HUES64 (cell line): Measurements from ENCODE around the gene CXCR5.

Source experiments
- H3K27ac ChIP-seq: 2 replicates; pipeline ENCODE4 v1.7.0; 2013; ENCODE audit warnings: low read depth, low read length, inconsistent platforms
- H3K27me3 ChIP-seq: 2 replicates; pipeline ENCODE4 v1.6.1; 2013; ENCODE audit warnings: mild to moderate bottlenecking, low read length; ENCODE audit not compliant: insufficient read depth
- H3K36me3 ChIP-seq: 2 replicates; pipeline ENCODE4 v1.6.1; 2013; ENCODE audit warnings: mild to moderate bottlenecking, low read length; ENCODE audit not compliant: insufficient read depth
- H3K4me1 ChIP-seq: 2 replicates; pipeline ENCODE4 v1.6.1; 2013; ENCODE audit warnings: mild to moderate bottlenecking, low read length, moderate library complexity; ENCODE audit not compliant: insufficient read depth
- H3K4me3 ChIP-seq: 2 replicates; pipeline ENCODE4 v1.5.1; 2013; ENCODE audit warnings: mild to moderate bottlenecking, low read length, moderate library complexity
- H3K9ac ChIP-seq: 2 replicates; pipeline ENCODE4 v1.6.1; 2013; ENCODE audit warnings: mild to moderate bottlenecking, low read depth, low read length
- H3K9me3 ChIP-seq: 2 replicates; pipeline ENCODE4 v1.6.1; 2013; ENCODE audit warnings: low read depth, low read length; ENCODE audit not compliant: insufficient read depth
- WGBS: fragments of 150-250, 120-280 bp; methylation state at CpG from one replicate; pipeline ENCODE4 v1.1.7; 2013; ENCODE audit warnings: missing lambda C conversion rate; 5-methylcytosine and 5-hydroxymethylcytosine counted together

The CXCR5 gene

GRCh38 chr11:118915941-118916841 is 32.5 kb downstream of the CXCR5 start:
- Histone ChIP-seq H3K4me3 (peak overlapping the region; percentile 36; the same call in 1 of the 2 replicates), H3K27ac (peak overlapping the region; percentile 92), H3K36me3 (no peaks in the 10 kb centered on the region), H3K9ac (peak overlapping the region; percentile 63), H3K4me1 (peaks cover 84% of the 10 kb centered on the region), H3K9me3 (no peaks in the 10 kb centered on the region), H3K27me3 (no peaks in the 10 kb centered on the region)
- 62% methylated on average over 10 of the region's 10 CpGs for WGBS

- WGBS: 3% methylated on average over 6 of the region's 8 CpGs
These were observed 33.2 kb downstream of the CXCR5 start for GRCh38 chr11:118916842-118917388.

GRCh38 chr11:118917481-118918127 is 33.9 kb downstream of the CXCR5 start:
- peak overlapping the region; percentile 92 for H3K27ac ChIP-seq
- peaks cover 84% of the 10 kb centered on the region for H3K4me1 ChIP-seq
- H3K27me3 ChIP-seq: no peaks in the 10 kb centered on the region
- H3K4me3 ChIP-seq: peak overlapping the region; percentile 36
- peak overlapping the region; percentile 63 for H3K9ac ChIP-seq
- no peaks in the 10 kb centered on the region for H3K36me3 ChIP-seq
- 14% methylated on average over 13 of the region's 13 CpGs for WGBS
- no peaks in the 10 kb centered on the region for H3K9me3 ChIP-seq

More at GRCh38 chr11:118916842-118917388, 33.2 kb downstream of the CXCR5 start:
- peak overlapping the region; percentile 92 for H3K27ac ChIP-seq
- H3K4me3 ChIP-seq: peak overlapping the region; percentile 36
- H3K4me1 ChIP-seq: peaks cover 85% of the 10 kb centered on the region
- no peaks in the 10 kb centered on the region for H3K36me3 ChIP-seq
- no peaks in the 10 kb centered on the region for H3K27me3 ChIP-seq
- peak overlapping the region; percentile 63 for H3K9ac ChIP-seq
- no peaks in the 10 kb centered on the region for H3K9me3 ChIP-seq

- H3K27ac ChIP-seq: peak overlapping the region; percentile 92
- H3K9ac ChIP-seq: peak overlapping the region; percentile 51
These were observed 34.5 kb downstream of the CXCR5 start for GRCh38 chr11:118918128-118918685.

GRCh38 chr11:118918686-118919280 is 35.1 kb downstream of the CXCR5 start:
- Histone ChIP-seq H3K4me3 (peak overlapping the region; percentile 40), H3K9me3 (no peaks in the 10 kb centered on the region), H3K36me3 (no peaks in the 10 kb centered on the region), H3K9ac (peak overlapping the region; percentile 59; the same call in 1 of the 2 replicates), H3K4me1 (peaks cover 84% of the 10 kb centered on the region), H3K27ac (peak overlapping the region; percentile 94), H3K27me3 (no peaks in the 10 kb centered on the region)
- 10% methylated on average over 10 of the region's 13 CpGs for WGBS

More at GRCh38 chr11:118918128-118918685, 34.5 kb downstream of the CXCR5 start:
- H3K9me3 ChIP-seq: no peaks in the 10 kb centered on the region
- no peaks in the 10 kb centered on the region for H3K36me3 ChIP-seq
- H3K27me3 ChIP-seq: no peaks in the 10 kb centered on the region
- H3K4me1 ChIP-seq: peaks cover 83% of the 10 kb centered on the region
- 8% methylated on average over 11 of the region's 14 CpGs for WGBS
- H3K4me3 ChIP-seq: peak overlapping the region; percentile 36

- 9% methylated on average over 13 of the region's 13 CpGs for WGBS
- Histone ChIP-seq H3K36me3 (no peaks in the 10 kb centered on the region), H3K4me1 (peaks cover 76% of the 10 kb centered on the region), H3K27me3 (no peaks in the 10 kb centered on the region), H3K9ac (peak overlapping the region; percentile 43), H3K27ac (peak overlapping the region; percentile 94), H3K9me3 (no peaks in the 10 kb centered on the region), H3K4me3 (peak overlapping the region; percentile 38)
These were observed 37.6 kb downstream of the CXCR5 start for GRCh38 chr11:118921121-118921928.

- Histone ChIP-seq H3K36me3 (no peaks in the 10 kb centered on the region), H3K27ac (peak overlapping the region; percentile 94), H3K27me3 (no peaks in the 10 kb centered on the region), H3K9me3 (no peaks in the 10 kb centered on the region), H3K4me1 (peaks cover 68% of the 10 kb centered on the region), H3K9ac (peak overlapping the region; percentile 45), H3K4me3 (peak overlapping the region; percentile 38)
- 51% methylated on average over 18 of the region's 20 CpGs for WGBS
These were observed 38.4 kb downstream of the CXCR5 start for GRCh38 chr11:118921929-118922744.

- Histone ChIP-seq H3K9ac (no peak overlapping the region), H3K9me3 (no peaks in the 10 kb centered on the region), H3K4me3 (peak overlapping the region; percentile 75), H3K27ac (peak overlapping the region; percentile 94; the same call in 1 of the 2 replicates), H3K27me3 (no peaks in the 10 kb centered on the region), H3K36me3 (no peaks in the 10 kb centered on the region), H3K4me1 (peaks cover 66% of the 10 kb centered on the region)
- 79% methylated on average over 9 of the region's 9 CpGs for WGBS
These were observed 39.3 kb downstream of the CXCR5 start for GRCh38 chr11:118922745-118923627.
